ENCODE results near the gene DCST2.
A peak's percentile ranks its signal among the peaks of the same experiment; 100 is the strongest.

DCST2 gene

DNA sequence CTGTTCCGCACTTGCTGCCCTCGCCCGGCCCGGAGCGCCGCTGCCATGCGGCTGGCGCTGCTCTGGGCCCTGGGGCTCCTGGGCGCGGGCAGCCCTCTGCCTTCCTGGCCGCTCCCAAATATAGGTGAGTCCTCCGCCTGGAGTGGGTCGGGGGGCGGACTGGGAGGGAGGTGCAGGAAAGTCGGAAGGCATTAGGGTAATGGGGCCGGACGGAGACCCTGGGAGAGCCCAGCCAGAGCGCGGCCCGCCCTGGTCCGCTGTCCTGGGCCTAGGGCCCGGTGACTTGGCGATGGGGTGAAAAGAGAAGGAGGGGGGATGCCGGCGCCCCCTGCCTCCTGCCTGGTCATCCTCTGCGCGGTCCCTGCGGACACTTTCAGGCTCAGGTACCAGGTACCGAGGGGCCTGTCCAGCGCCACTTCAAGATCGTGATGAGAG, 17.8 kb upstream of the DCST2 start:
- peaks cover 14 to 24% of the 10 kb centered on the region in 2 donors for H3K36me3 ChIP-seq (replicated peaks in 1 of 2; ENCODE audit: control insufficient read depth in 2 of 2, insufficient read depth in 2 of 2, low read length in 2 of 2)
- peaks cover 17% of the 10 kb centered on the region in 2 donors for H3K4me1 ChIP-seq (ENCODE audit: control insufficient read depth in 2 of 2, insufficient read depth in 1 of 2, low read depth in 1 of 2, low read length in 2 of 2)
- DNase-seq (ENCODE audit: low spot score) = peak; percentile 24
- H3K9ac ChIP-seq (ENCODE audit: low read depth, low read length, poor library complexity) = peak overlapping the region; percentile 88
- no peak overlapping the region for H3K14ac ChIP-seq (ENCODE audit: low read length)
- H3K4me2 ChIP-seq (ENCODE audit: insufficient read depth, low read length, poor library complexity, severe bottlenecking) = peak overlapping the region; percentile 92
- peak overlapping the region; percentile 68 to 92 for H3K4me3 ChIP-seq (ENCODE audit: low read length in 2 of 2)
- no peak overlapping the region for H2BK12ac ChIP-seq (ENCODE audit: low read length)
- no peak overlapping the region for H4K8ac ChIP-seq (ENCODE audit: low read depth, low read length)
- WGBS, 2 donors (ENCODE audit: extremely low coverage in 2 of 2, insufficient read length in 2 of 2, insufficient replicate concordance in 1 of 2) = no CpG with 5 or more reads among the region's 31 CpGs
- no peak overlapping the region for H3K27ac ChIP-seq (replicated peaks; ENCODE audit: low read length)
- H3K27me3 ChIP-seq (ENCODE audit: control insufficient read depth in 3 of 3, insufficient read depth in 3 of 3, low read depth in 1 of 3, low read length in 3 of 3) = no peaks in the 10 kb centered on the region
- H2AK5ac ChIP-seq (ENCODE audit: low read depth, low read length) = peak overlapping the region; percentile 76
- no peak overlapping the region for H2BK120ac ChIP-seq (ENCODE audit: low read depth, low read length)
- H3K79me1 ChIP-seq (ENCODE audit: low read depth, low read length) = no peaks in the 10 kb centered on the region
- no peaks in the 10 kb centered on the region for H3K9me3 ChIP-seq (replicated peaks in 1 of 2; ENCODE audit: control insufficient read depth in 2 of 2, insufficient read depth in 1 of 2, low read depth in 1 of 2, low read length in 2 of 2)
- peak overlapping the region; percentile 54 for H2BK15ac ChIP-seq (ENCODE audit: low read length)
- H4K91ac ChIP-seq (ENCODE audit: low read depth, low read length, poor library complexity) = no peak overlapping the region
- peak overlapping the region; percentile 78 for H3K18ac ChIP-seq (ENCODE audit: low read length)
- H3K4ac ChIP-seq (ENCODE audit: low read length) = no peak overlapping the region
- H2AFZ ChIP-seq (ENCODE audit: low read length) = peak overlapping the region; percentile 95
- H3K23ac ChIP-seq (ENCODE audit: low read depth, low read length, poor library complexity) = peak overlapping the region; percentile 94
- H2BK5ac ChIP-seq (ENCODE audit: low read length) = peak overlapping the region; percentile 54

DNA sequence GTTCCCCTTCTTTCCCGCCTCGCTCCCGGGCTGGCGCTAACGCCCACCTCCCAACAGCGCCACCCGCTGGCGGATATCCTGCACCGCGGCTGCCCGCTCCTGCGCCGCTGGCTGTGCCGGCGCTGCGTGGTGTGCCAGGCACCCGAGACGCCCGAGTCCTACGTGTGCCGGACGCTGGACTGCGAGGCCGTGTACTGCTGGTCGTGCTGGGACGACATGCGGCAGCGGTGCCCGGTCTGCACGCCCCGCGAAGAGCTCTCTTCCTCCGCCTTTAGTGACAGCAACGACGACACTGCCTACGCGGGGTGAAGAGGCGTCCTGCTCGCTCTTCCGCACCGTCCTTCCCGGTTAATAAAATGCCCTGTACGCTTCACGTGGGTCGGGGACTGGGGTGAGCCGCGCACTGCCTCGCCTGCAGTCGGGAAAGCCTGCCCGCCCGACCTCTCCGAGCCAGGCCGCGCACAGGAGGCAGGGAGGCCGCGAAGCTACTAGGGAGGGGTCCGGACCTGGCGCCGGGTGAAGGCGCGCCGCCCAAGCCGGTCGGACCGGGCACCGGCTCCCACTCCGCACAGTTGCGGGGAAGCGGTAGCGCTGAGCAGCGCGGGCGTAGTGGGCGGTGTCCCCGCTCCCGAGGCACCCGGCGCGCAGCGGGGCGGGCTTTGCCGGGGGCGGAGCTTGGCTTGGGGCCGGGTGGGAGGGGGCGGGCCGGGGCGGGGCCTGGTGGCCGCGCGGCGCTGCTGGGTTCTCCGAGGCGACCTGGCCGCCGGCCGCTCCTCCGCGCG, 17.2 kb upstream of the DCST2 start, which contains the start of gene ADAM15:
ADAM15 (plus strand) TSS at position 757 of the 782 bp plus-strand sequence. CDS start 71 bp downstream, outside the sequence.
- H3K23ac ChIP-seq (ENCODE audit: low read depth, low read length, poor library complexity) = peak within 1 kb of the TSS; percentile 94
- H2BK12ac ChIP-seq (ENCODE audit: low read length) = peak within 1 kb of the TSS; percentile 91
- H3K4me3 ChIP-seq (ENCODE audit: low read length in 2 of 2) = peak within 1 kb of the TSS; percentile 68 to 92
- H2AFZ ChIP-seq (ENCODE audit: low read length) = peak within 1 kb of the TSS; percentile 95
- H4K91ac ChIP-seq (ENCODE audit: low read depth, low read length, poor library complexity) = peak within 1 kb of the TSS; percentile 82
- H3K4me2 ChIP-seq (ENCODE audit: insufficient read depth, low read length, poor library complexity, severe bottlenecking) = peak within 1 kb of the TSS; percentile 99
- no peak within 1 kb of the TSS for H4K8ac ChIP-seq (ENCODE audit: low read depth, low read length)
- peak within 1 kb of the TSS; percentile 97 for H3K4ac ChIP-seq (ENCODE audit: low read length)
- peak within 1 kb of the TSS; percentile 96 for H2AK5ac ChIP-seq (ENCODE audit: low read depth, low read length)
- peak within 1 kb of the TSS; percentile 82 for H3K27ac ChIP-seq (replicated peaks; ENCODE audit: low read length)
- no peaks in the 10 kb centered on the region for H3K79me1 ChIP-seq (ENCODE audit: low read depth, low read length)
- peak within 1 kb of the TSS; percentile 99 for H3K9ac ChIP-seq (ENCODE audit: low read depth, low read length, poor library complexity)
- peaks cover 17% of the 10 kb centered on the region in 2 donors for H3K4me1 ChIP-seq (ENCODE audit: control insufficient read depth in 2 of 2, insufficient read depth in 1 of 2, low read depth in 1 of 2, low read length in 2 of 2)
- peak; percentile 81 for DNase-seq (ENCODE audit: low spot score)
- H2BK5ac ChIP-seq (ENCODE audit: low read length) = peak within 1 kb of the TSS; percentile 54
- H2BK120ac ChIP-seq (ENCODE audit: low read depth, low read length) = peak within 1 kb of the TSS; percentile 99
- no peaks in the 10 kb centered on the region for H3K27me3 ChIP-seq (ENCODE audit: control insufficient read depth in 3 of 3, insufficient read depth in 3 of 3, low read depth in 1 of 3, low read length in 3 of 3)
- no peaks in the 10 kb centered on the region for H3K9me3 ChIP-seq (replicated peaks in 1 of 2; ENCODE audit: control insufficient read depth in 2 of 2, insufficient read depth in 1 of 2, low read depth in 1 of 2, low read length in 2 of 2)
- WGBS, 2 donors (ENCODE audit: extremely low coverage in 2 of 2, insufficient read length in 2 of 2, insufficient replicate concordance in 1 of 2) = no CpG with 5 or more reads among the region's 99 CpGs
- H2BK15ac ChIP-seq (ENCODE audit: low read length) = peak within 1 kb of the TSS; percentile 61
- peak within 1 kb of the TSS; percentile 99 for H3K18ac ChIP-seq (ENCODE audit: low read length)
- H3K36me3 ChIP-seq (replicated peaks in 1 of 2; ENCODE audit: control insufficient read depth in 2 of 2, insufficient read depth in 2 of 2, low read length in 2 of 2) = peaks cover 10 to 18% of the 10 kb centered on the region in 2 donors
- peak within 1 kb of the TSS; percentile 100 for H3K14ac ChIP-seq (ENCODE audit: low read length)

DNA sequence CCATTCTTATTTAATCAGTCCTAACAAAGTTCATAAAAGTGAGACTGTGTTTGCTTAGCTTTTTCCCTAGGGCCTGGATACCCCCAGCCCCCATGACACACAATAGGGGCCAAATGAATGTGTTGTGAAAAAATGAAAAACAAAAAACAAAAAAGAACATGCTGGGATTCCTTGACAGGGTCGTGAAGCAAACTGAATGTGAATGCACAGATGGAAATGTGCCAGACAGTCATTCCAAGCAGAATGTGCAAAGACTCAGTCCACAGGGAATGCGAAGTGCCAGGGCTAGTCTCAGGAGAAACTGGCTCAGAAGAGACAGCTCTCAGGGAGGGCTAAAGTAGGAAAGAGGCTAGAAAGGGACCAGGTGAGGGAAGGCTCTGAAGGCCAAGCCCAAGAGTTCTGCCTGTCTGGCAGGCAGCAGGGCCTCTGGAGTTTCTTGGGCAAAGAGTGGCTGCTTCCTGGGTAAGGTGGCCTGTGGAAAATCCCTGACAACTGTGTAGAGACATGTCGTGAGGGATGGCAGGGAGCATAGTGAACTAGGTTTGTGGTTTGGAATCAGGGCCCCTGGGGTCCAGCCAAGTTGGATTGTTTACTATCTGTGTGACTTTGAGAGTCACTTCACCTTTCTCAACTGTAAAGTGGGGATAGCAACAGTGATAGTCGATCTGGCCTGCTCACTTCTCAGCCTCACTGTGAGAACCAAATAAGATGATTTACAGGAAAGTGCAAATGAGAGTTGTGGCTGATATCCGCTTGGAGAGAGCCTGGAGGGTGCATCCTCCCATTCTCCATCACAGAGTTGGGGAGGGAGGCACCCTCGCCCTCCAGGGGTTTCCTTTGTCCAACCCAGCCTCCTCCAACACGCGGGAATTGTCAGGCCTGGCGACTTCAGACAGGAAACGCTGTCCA, 16.3 kb upstream of the DCST2 start:
- H2BK12ac ChIP-seq (ENCODE audit: low read length) = no peak overlapping the region
- peak overlapping the region; percentile 99 for H3K4me2 ChIP-seq (ENCODE audit: insufficient read depth, low read length, poor library complexity, severe bottlenecking)
- H3K79me1 ChIP-seq (ENCODE audit: low read depth, low read length) = no peaks in the 10 kb centered on the region
- no peaks in the 10 kb centered on the region for H3K27me3 ChIP-seq (ENCODE audit: control insufficient read depth in 3 of 3, insufficient read depth in 3 of 3, low read depth in 1 of 3, low read length in 3 of 3)
- H3K9me3 ChIP-seq (replicated peaks in 1 of 2; ENCODE audit: control insufficient read depth in 2 of 2, insufficient read depth in 1 of 2, low read depth in 1 of 2, low read length in 2 of 2) = no peaks in the 10 kb centered on the region
- peak overlapping the region; percentile 75 for H3K9ac ChIP-seq (ENCODE audit: low read depth, low read length, poor library complexity)
- no peak overlapping the region for H3K14ac ChIP-seq (ENCODE audit: low read length)
- peaks cover 19 to 21% of the 10 kb centered on the region in 2 donors for H3K4me1 ChIP-seq (ENCODE audit: control insufficient read depth in 2 of 2, insufficient read depth in 1 of 2, low read depth in 1 of 2, low read length in 2 of 2)
- no CpG with 5 or more reads among the region's 10 CpGs for WGBS, 2 donors (ENCODE audit: extremely low coverage in 2 of 2, insufficient read length in 2 of 2, insufficient replicate concordance in 1 of 2)
- no peak overlapping the region for H3K4ac ChIP-seq (ENCODE audit: low read length)
- H3K36me3 ChIP-seq (replicated peaks in 1 of 2; ENCODE audit: control insufficient read depth in 2 of 2, insufficient read depth in 2 of 2, low read length in 2 of 2) = peaks cover 6 to 12% of the 10 kb centered on the region in 2 donors
- peak overlapping the region; percentile 92 for H2AFZ ChIP-seq (ENCODE audit: low read length)
- peak overlapping the region; percentile 37 for H3K27ac ChIP-seq (replicated peaks; ENCODE audit: low read length)
- peak overlapping the region; percentile 9 for H2AK5ac ChIP-seq (ENCODE audit: low read depth, low read length)
- no peak overlapping the region for H2BK15ac ChIP-seq (ENCODE audit: low read length)
- no peak overlapping the region for H2BK120ac ChIP-seq (ENCODE audit: low read depth, low read length)
- no peak overlapping the region for H2BK5ac ChIP-seq (ENCODE audit: low read length)
- H3K23ac ChIP-seq (ENCODE audit: low read depth, low read length, poor library complexity) = peak overlapping the region; percentile 94
- DNase-seq (ENCODE audit: low spot score) = no peak
- no peak overlapping the region for H4K91ac ChIP-seq (ENCODE audit: low read depth, low read length, poor library complexity)
- H3K18ac ChIP-seq (ENCODE audit: low read length) = peak overlapping the region; percentile 74
- H4K8ac ChIP-seq (ENCODE audit: low read depth, low read length) = no peak overlapping the region
- H3K4me3 ChIP-seq (ENCODE audit: low read length in 2 of 2) = peak overlapping the region in 1 of 2 donors; percentile 68

Data from neuronal stem cell (in vitro differentiated cells).